ENCODE measurements around the gene SEMG2. TPM values are rescaled to one million over a fixed set of nuclear protein-coding genes. Genes with fewer than 3 reads are reported as not detected.

The SEMG2 gene
- total RNA-seq, 6 experiments from 2014 or later: not detected

- Mint-ChIP-seq H3K9me3 (no peaks in the 10 kb centered on the region), H3K36me3 (ENCODE audit: low read depth) (no peaks in the 10 kb centered on the region), H3K4me3 (no peak overlapping the region), H3K27me3 (ENCODE audit: insufficient read depth) (peaks cover 12% of the 10 kb centered on the region), H3K27ac (no peak overlapping the region), H3K4me1 (ENCODE audit: low read depth) (no peaks in the 10 kb centered on the region)
- no peak for DNase-seq
- TF ChIP-seq CTCF (IDR thresholded peaks at IDR 0.05): no peak
Measured at GRCh38 chr20:45247865-45248264, 26.7 kb downstream of the SEMG2 start.

GRCh38 chr20:45248609-45249008, 27.4 kb downstream of the SEMG2 start:
- Mint-ChIP-seq H3K27ac (no peak overlapping the region), H3K9me3 (no peaks in the 10 kb centered on the region), H3K27me3 (ENCODE audit: insufficient read depth) (peaks cover 12% of the 10 kb centered on the region), H3K4me1 (ENCODE audit: low read depth) (no peaks in the 10 kb centered on the region), H3K4me3 (no peak overlapping the region), H3K36me3 (ENCODE audit: low read depth) (no peaks in the 10 kb centered on the region)
- DNase-seq: no peak
- TF ChIP-seq CTCF (IDR thresholded peaks at IDR 0.05): no peak

- no peaks in the 10 kb centered on the region for H3K4me1 Mint-ChIP-seq (ENCODE audit: low read depth)
- H3K9me3 Mint-ChIP-seq: no peaks in the 10 kb centered on the region
- peaks cover 9% of the 10 kb centered on the region for H3K27me3 Mint-ChIP-seq (ENCODE audit: insufficient read depth)
- no peak overlapping the region for H3K4me3 Mint-ChIP-seq
- no peak for TF ChIP-seq CTCF (IDR thresholded peaks at IDR 0.05)
- H3K27ac Mint-ChIP-seq: no peak overlapping the region
- no peaks in the 10 kb centered on the region for H3K36me3 Mint-ChIP-seq (ENCODE audit: low read depth)
- no peak for DNase-seq
Measured at GRCh38 chr20:45251884-45252560, 30.8 kb downstream of the SEMG2 start.

- Mint-ChIP-seq H3K4me3 (no peak overlapping the region), H3K9me3 (no peaks in the 10 kb centered on the region), H3K36me3 (ENCODE audit: low read depth) (no peaks in the 10 kb centered on the region), H3K27ac (no peak overlapping the region), H3K4me1 (ENCODE audit: low read depth) (no peaks in the 10 kb centered on the region), H3K27me3 (ENCODE audit: insufficient read depth) (peaks cover 14% of the 10 kb centered on the region)
- no peak for TF ChIP-seq CTCF (IDR thresholded peaks at IDR 0.05)
- no peak for DNase-seq
Measured at GRCh38 chr20:45253261-45253660, 32.1 kb downstream of the SEMG2 start.

GRCh38 chr20:45254383-45255262, 33.5 kb downstream of the SEMG2 start, which contains the start of gene SLPI:
TSS of gene SLPI (minus strand) at chr20:45254564. CDS start at chr20:45254543, 21 bp downstream.
- no peaks in the 10 kb centered on the region for H3K36me3 Mint-ChIP-seq (ENCODE audit: low read depth)
- no peak for DNase-seq
- H3K9me3 Mint-ChIP-seq: no peaks in the 10 kb centered on the region
- peaks cover 26% of the 10 kb centered on the region for H3K27me3 Mint-ChIP-seq (ENCODE audit: insufficient read depth)
- no peak within 1 kb of the TSS for H3K27ac Mint-ChIP-seq
- TF ChIP-seq CTCF (IDR thresholded peaks at IDR 0.05): no peak
- H3K4me3 Mint-ChIP-seq: no peak within 1 kb of the TSS
- no peaks in the 10 kb centered on the region for H3K4me1 Mint-ChIP-seq (ENCODE audit: low read depth)
